Activated naive CD4-positive, alpha-beta T cell treated with anti-CD3 and anti-CD28 coated beads, Interleukin-2, amount 50 U/mL, for 24 hours (primary cell): Measurements from ENCODE around the gene PDIA3.

Experiments used
- H3K27ac Mint-ChIP-seq: one replicate; pipeline ENCODE4 v1.8.0; 2021; ENCODE audit warnings: mild to moderate bottlenecking, mixed read lengths
- H3K27me3 Mint-ChIP-seq: one replicate; pipeline ENCODE4 v1.8.0; 2021; ENCODE audit warnings: mixed read lengths
- H3K36me3 Mint-ChIP-seq: one replicate; pipeline ENCODE4 v1.8.0; 2021; ENCODE audit warnings: mixed read lengths
- H3K4me1 Mint-ChIP-seq: one replicate; pipeline ENCODE4 v1.8.0; 2021; ENCODE audit warnings: mixed read lengths
- H3K4me3 Mint-ChIP-seq: one replicate; pipeline ENCODE4 v1.8.0; 2021; ENCODE audit warnings: mild to moderate bottlenecking, mixed read lengths
- H3K9me3 Mint-ChIP-seq: one replicate; pipeline ENCODE4 v1.8.0; 2021; ENCODE audit warnings: mixed read lengths

The PDIA3 gene

DNA sequence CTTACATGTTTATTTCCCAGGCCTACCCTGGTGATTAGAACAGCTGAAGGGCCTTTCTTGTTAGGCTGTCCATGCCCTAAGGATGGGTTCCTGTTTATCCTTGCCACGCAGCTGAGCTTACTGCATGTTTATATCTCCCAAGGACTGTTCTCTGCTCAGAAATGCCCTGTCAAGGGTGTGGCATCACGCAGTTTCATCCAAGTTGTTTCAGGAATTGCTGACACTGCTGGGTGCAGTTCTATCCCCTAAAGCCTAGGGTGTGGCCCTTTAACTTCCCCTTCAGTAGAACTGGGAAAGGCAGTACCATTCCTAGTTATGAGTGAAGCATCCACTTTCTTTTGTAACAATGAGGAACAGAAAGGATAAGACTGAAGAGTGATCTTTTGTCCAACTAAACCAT is 25.6 kb downstream of the PDIA3 start:
- Mint-ChIP-seq H3K27ac (no peak overlapping the region), H3K4me3 (no peak overlapping the region), H3K27me3 (no peaks in the 10 kb centered on the region), H3K9me3 (no peaks in the 10 kb centered on the region), H3K36me3 (peaks cover 14% of the 10 kb centered on the region), H3K4me1 (no peaks in the 10 kb centered on the region)

DNA sequence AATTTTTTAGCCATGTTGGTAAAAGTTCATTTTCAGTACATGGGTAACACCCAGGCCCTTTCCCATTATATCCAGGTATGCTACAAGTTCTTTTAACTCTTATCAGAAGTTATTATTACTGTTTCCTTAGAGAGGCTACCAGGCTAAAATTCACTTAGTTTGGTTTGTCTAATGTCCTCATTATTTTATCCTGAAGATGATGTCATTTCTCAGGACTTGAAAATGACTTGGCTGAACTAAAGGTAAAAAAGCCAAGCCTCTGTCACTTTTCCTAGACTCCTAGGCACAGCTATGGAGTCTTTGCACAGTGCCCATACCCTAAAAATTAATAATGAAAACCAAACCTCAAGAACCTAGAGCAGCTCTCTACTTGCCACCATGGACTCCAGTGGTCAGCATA is 26.4 kb downstream of the PDIA3 start:
- H3K4me3 Mint-ChIP-seq: no peak overlapping the region
- H3K27me3 Mint-ChIP-seq: no peaks in the 10 kb centered on the region
- H3K4me1 Mint-ChIP-seq: peaks cover 7% of the 10 kb centered on the region
- no peaks in the 10 kb centered on the region for H3K9me3 Mint-ChIP-seq
- no peak overlapping the region for H3K27ac Mint-ChIP-seq
- peaks cover 14% of the 10 kb centered on the region for H3K36me3 Mint-ChIP-seq

DNA sequence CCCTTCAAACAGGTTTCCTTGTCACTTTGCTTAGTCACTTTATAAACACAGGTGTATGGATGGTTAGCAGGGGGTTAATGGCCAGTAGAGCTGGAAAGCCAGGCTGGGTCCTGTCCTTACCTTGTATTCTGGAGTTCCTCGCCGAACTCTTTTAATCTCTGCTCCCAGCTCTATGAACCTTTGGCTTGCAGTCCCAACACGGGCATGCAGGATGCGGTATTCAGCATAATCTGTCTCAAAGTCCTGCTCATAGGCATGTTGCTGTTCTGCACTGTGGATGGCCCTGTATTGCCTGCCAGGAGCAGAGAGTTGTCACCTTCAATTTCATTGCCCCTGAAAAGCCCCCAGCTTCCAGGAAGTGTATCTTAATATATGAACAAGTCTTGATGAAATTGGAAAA is 27.8 kb downstream of the PDIA3 start:
- H3K36me3 Mint-ChIP-seq: peaks cover 12% of the 10 kb centered on the region
- H3K27ac Mint-ChIP-seq: peak overlapping the region; percentile 23
- peaks cover 12% of the 10 kb centered on the region for H3K4me1 Mint-ChIP-seq
- H3K27me3 Mint-ChIP-seq: no peaks in the 10 kb centered on the region
- no peak overlapping the region for H3K4me3 Mint-ChIP-seq
- H3K9me3 Mint-ChIP-seq: no peaks in the 10 kb centered on the region

DNA sequence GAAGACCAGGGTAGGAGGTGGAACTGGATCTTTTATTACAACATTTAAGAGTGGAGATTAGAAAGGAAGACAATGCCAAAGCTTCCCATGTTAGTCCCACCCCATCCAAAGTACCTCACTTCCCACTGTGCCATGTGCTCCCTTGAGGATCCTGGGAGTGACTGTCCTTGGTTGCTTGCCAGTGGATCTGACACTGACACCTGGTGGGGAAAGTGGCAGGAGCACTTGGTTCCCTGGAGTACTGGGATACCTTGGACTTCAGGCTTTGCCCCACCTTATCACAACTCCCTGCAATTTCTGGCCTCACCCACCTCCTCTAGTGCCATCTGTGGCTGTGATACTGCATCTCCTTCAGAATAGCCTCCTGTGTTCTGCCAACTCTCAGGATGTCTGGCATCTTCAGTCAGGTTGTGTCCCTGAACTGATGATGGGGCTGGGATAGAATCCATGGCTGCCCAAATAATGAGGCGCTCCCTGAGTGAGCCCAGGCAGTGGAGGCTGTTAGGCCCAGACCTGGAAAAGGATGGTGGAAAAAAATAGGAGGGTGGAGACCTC is 29.2 kb downstream of the PDIA3 start:
- Mint-ChIP-seq H3K9me3 (no peaks in the 10 kb centered on the region), H3K4me1 (peaks cover 20% of the 10 kb centered on the region), H3K27ac (peak overlapping the region; percentile 17), H3K36me3 (peaks cover 3% of the 10 kb centered on the region), H3K4me3 (no peak overlapping the region), H3K27me3 (no peaks in the 10 kb centered on the region)

DNA sequence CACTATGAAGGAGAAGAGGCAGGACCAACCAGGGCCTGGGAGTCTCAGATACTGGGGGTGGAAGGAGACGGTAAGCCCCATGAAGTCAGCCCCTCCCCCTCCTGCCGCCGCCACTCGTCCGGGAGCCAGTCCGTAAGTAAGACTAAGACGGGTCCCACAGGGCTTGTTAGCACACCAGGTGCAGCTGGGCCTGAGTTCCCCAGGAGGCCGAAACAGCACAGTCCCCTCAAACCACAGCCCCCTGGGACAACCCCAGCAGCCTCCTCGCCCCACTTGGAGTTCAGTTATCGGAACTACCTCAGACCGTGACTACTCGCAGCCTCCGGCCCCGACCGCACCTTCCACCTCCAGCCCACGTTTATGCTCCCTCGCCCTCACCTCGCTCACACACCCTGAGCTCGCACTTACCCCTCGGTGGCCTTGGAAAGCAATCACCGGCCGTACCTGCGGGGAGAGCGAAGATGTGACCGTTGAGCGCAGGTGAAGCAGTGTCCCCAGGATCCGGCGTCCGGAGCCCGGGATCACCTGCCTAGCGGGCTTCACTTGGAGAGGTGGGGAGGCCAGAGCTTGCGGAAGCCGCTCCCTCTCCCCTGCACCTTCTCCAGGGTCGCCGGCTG is 30.0 kb downstream of the PDIA3 start:
- no peaks in the 10 kb centered on the region for H3K9me3 Mint-ChIP-seq
- peaks cover 21% of the 10 kb centered on the region for H3K4me1 Mint-ChIP-seq
- no peaks in the 10 kb centered on the region for H3K27me3 Mint-ChIP-seq
- no peak overlapping the region for H3K27ac Mint-ChIP-seq
- H3K36me3 Mint-ChIP-seq: no peaks in the 10 kb centered on the region
- peak overlapping the region; percentile 90 for H3K4me3 Mint-ChIP-seq

DNA sequence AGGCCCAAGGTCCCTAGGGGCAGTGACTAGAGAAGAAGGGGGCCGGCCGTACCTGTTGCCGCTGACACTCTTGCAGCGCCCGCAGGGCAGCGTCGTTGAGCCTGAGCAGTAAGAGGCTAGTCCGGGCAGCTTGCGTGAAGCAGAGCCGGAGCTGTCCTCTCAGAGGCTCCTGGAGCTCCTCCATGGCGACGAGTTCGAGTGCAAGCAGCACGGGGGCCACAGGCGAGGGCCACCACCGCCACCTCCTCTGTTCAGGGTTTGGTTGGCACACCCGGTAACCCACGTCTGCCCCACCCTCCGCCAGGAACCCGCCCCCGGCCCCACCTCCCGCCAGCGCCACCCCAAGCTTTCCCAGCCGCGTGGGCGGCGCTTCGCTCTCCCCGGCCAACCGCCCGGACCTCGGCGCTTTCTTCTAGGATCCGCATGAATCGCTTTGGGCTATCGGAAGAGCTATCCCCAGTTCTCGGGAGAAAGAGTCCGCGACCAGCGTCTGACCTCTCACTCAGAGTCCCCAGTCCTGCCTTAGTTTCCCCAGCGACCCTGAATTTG is 30.6 kb downstream of the PDIA3 start, which contains the start of gene ELL3:
ELL3 (minus strand) TSS at position 249 of the 549 bp plus-strand sequence; CDS start at position 184, 65 bp downstream.
- H3K4me3 Mint-ChIP-seq: peak within 1 kb of the TSS; percentile 90
- peak within 1 kb of the TSS; percentile 89 for H3K27ac Mint-ChIP-seq
- H3K9me3 Mint-ChIP-seq: no peaks in the 10 kb centered on the region
- no peaks in the 10 kb centered on the region for H3K27me3 Mint-ChIP-seq
- no peaks in the 10 kb centered on the region for H3K36me3 Mint-ChIP-seq
- H3K4me1 Mint-ChIP-seq: peaks cover 21% of the 10 kb centered on the region

DNA sequence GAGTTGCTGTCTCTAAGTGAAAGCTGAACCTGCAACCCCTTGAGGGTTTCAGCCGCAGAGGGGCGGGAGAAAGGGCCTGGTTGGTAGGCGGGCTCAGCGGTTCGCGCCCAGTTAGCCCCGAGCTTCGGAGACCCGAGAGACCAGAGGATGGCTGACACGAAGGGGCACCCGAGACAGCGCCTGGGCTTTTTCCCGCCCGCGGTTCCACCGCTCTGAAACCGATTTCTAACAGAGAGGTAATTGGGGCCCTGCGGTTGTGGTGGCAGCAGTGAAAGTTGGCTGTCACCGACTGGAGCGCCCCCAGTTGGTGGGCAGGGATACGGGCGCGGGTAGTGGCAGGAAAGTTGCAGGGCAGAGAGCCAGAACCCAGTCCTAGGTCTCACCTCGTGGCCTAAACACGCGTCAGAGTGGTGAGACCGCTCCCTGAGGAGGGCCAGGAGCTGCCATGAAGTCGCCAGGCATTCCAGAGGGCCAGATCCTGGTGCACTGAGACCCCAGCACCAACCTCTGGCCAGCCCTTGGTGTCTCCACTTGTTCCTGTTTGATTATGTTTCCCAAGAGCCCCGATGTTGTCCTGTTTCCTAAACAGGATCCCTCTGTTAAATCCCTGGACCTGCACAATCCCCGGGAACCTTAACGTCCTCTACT is 31.2 kb downstream of the PDIA3 start:
- H3K27ac Mint-ChIP-seq: peak overlapping the region; percentile 89
- H3K36me3 Mint-ChIP-seq: no peaks in the 10 kb centered on the region
- peak overlapping the region; percentile 90 for H3K4me3 Mint-ChIP-seq
- H3K9me3 Mint-ChIP-seq: no peaks in the 10 kb centered on the region
- peaks cover 21% of the 10 kb centered on the region for H3K4me1 Mint-ChIP-seq
- H3K27me3 Mint-ChIP-seq: no peaks in the 10 kb centered on the region

DNA sequence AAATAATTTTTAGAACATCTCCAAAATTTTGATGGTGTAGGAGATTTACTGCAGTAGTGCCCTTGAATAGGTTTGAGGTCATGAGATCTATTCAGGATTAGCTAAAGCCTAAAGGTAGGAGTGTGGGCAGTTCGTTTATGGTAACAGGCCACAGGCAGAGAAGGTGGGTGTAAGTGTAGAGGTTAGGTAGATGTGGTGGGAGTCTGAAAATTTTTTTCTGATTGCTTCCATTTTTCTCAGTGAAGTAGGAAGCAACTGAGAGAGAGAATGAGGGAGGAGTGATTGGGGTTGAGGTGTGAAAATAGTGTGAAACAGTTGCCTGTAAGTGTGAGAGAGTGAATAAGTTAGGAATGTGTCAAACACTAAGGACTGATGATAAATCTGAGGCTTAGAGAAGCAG is 32.8 kb downstream of the PDIA3 start:
- Mint-ChIP-seq H3K4me3 (peak overlapping the region; percentile 23), H3K27ac (peak overlapping the region; percentile 5), H3K9me3 (no peaks in the 10 kb centered on the region), H3K36me3 (no peaks in the 10 kb centered on the region), H3K4me1 (peaks cover 21% of the 10 kb centered on the region), H3K27me3 (no peaks in the 10 kb centered on the region)

DNA sequence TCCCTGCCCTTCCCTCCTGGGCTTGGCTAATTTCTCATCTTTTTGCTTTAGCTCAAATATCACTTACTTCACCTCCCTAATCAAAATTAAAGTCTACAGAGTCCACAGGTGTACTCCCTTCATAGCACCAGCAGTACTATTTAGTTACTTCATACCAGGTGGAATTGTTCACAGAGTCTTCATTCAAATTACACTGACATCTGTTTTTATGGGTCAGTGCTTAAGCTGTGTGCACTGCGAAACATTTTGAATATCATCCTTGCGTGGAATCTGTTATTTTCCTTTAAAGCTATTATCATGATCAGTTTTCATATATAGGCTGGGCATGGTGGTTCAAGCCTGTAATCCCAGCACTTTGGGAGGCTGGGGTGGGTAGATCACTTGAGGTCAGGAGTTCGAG is 43.2 kb downstream of the PDIA3 start:
- Mint-ChIP-seq H3K27ac (no peak overlapping the region), H3K9me3 (no peaks in the 10 kb centered on the region), H3K4me3 (no peak overlapping the region), H3K27me3 (no peaks in the 10 kb centered on the region), H3K4me1 (peaks cover 17% of the 10 kb centered on the region), H3K36me3 (peaks cover 7% of the 10 kb centered on the region)

DNA sequence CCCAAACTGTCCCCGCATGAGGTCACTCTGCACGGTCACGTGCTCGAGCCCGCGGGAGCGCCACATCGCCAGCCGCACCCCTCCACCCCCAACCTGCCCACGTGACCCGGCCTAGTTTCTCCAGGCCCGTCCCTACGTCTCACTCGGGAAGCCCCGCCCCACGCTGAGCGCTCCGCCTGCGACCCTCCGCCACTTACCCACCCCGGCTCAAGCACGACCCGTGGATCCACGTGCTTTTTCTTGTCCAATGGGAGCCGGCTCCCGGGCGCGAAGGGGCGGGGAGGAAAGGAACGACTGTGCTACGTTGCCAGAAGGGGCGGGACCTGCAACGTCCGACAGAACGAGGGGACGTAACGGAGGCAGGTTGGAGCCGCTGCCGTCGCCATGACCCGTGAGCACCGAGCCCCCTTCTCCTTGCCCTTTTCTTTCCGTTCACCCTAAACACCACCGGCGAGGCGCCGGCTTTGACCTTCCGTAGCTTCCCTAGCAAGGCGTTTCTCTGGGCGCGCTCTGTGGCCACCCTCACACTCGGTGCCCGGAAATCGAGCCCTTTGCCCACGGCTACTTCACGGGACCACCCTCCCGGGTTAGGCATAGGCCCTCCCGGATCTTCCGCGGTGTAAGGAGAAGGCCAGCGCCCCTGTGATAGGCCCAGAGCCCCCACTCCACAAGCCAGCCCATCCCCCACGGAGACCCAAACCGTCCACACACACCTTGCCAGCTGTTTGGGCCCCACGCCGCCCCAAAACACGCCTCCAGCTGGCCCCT is 45.9 kb downstream of the PDIA3 start, which contains the start of gene SERF2:
SERF2 (plus strand) TSS at position 328 of the 768 bp plus-strand sequence; CDS start at position 385, 57 bp downstream.
- no peaks in the 10 kb centered on the region for H3K27me3 Mint-ChIP-seq
- peak within 1 kb of the TSS; percentile 96 for H3K27ac Mint-ChIP-seq
- H3K4me1 Mint-ChIP-seq: peaks cover 43% of the 10 kb centered on the region
- peaks cover 19% of the 10 kb centered on the region for H3K36me3 Mint-ChIP-seq
- H3K4me3 Mint-ChIP-seq: peak within 1 kb of the TSS; percentile 97
- H3K9me3 Mint-ChIP-seq: no peaks in the 10 kb centered on the region

DNA sequence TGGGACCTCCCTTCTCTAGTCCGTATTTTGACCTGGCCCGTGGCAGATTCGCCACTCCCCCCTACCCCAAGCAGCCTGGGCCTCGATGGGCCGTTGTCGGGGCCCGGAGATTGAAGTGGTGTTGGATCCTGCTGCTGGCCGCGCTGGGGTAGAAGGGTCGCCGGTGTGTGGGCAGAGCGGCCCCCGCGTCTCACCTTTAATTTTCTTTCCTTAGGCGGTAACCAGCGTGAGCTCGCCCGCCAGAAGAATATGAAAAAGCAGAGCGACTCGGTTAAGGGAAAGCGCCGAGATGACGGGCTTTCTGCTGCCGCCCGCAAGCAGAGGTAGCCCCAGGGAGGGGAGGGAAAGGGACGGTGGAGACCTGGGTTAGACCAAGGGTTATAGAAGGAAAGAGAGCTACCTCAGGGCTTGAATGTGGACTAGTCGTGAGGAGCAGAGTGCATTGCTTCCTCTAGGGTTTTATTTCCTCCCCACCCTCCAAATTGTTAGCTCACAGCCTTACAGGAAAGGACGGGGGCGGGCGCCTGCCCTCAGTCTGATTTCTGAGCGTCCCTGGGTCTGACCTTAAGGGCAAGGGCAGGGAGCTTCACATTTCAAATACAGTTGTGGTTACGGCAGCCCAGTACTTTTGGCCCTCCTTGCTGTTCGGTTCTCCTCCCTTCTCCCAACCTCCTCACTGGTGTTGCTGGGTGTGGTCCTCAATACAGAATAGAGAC is 46.7 kb downstream of the PDIA3 start:
- H3K4me1 Mint-ChIP-seq: peaks cover 47% of the 10 kb centered on the region
- peaks cover 19% of the 10 kb centered on the region for H3K36me3 Mint-ChIP-seq

DNA sequence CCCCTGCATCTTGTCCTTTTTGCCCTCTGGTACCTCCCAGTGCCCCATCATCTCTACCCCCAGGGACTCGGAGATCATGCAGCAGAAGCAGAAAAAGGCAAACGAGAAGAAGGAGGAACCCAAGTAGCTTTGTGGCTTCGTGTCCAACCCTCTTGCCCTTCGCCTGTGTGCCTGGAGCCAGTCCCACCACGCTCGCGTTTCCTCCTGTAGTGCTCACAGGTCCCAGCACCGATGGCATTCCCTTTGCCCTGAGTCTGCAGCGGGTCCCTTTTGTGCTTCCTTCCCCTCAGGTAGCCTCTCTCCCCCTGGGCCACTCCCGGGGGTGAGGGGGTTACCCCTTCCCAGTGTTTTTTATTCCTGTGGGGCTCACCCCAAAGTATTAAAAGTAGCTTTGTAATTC is 47.4 kb downstream of the PDIA3 start:
- Mint-ChIP-seq H3K9me3 (no peaks in the 10 kb centered on the region), H3K4me1 (peaks cover 53% of the 10 kb centered on the region), H3K27ac (peak overlapping the region; percentile 96), H3K4me3 (peak overlapping the region; percentile 97), H3K27me3 (no peaks in the 10 kb centered on the region), H3K36me3 (peaks cover 21% of the 10 kb centered on the region)

More for the DNA sequence above, 46.7 kb downstream of the PDIA3 start:
- Mint-ChIP-seq H3K27ac (peak overlapping the region; percentile 96), H3K9me3 (no peaks in the 10 kb centered on the region), H3K4me3 (peak overlapping the region; percentile 97), H3K27me3 (no peaks in the 10 kb centered on the region)

DNA sequence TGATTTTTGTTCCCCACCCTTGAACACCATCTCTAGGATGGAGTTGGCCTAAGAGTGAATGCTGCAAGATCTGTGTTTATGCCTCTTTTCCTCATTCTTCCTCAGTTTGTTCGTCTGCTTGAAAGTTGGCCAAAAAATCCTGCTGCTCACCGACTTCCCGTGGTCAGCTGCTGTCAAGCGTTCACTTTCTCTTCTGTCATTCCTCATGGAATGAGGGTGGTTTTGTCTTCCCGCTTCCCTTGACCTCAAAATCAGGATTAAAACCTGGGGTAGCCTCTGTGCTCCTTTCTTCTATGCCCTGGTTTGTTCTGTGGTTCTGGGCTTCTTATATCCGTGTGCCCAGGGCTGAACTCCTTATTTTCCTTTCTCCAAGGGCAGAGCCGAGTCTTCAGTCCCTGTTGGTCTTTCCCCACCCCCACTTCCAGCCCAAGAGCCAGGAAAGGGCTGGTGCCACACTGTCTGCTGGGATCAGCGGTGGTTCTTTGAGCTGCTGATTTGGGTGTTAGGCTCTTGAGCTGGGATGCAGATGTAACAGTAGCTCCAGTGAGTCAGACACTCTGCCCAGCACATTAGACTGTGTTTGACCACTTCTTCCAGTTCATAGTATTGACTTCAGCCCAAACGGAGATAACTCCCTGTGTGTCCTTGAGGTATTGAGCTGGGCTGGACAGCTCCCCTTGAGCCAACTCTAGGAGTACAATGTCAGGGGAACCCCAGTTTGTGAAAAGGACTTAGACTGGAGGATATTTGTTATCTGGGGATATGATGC is 48.2 kb downstream of the PDIA3 start:
- Mint-ChIP-seq H3K27ac (peak overlapping the region; percentile 76), H3K27me3 (no peaks in the 10 kb centered on the region), H3K9me3 (no peaks in the 10 kb centered on the region), H3K4me3 (peak overlapping the region; percentile 97), H3K36me3 (peaks cover 26% of the 10 kb centered on the region), H3K4me1 (peaks cover 59% of the 10 kb centered on the region)

DNA sequence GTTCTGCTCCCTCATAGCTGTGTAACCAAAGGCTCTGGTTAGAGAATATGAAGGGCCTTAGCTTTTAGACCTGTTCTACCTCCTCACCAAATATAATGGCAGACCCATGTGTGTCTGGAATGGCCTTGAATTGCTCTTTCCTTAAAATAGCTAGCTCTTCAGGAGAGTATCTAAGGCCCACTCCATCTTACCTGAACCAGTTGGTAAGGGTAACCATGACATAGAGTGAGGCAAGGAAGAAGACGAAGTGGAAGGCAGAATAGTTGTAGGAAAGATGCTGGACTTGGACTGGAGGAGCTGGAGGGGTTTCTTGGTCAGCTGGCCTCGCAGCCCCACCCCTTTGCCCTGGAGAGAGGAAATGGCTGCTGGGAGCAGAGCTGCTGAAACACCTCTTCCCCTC is 49.0 kb downstream of the PDIA3 start:
- Mint-ChIP-seq H3K27me3 (no peaks in the 10 kb centered on the region), H3K36me3 (peaks cover 34% of the 10 kb centered on the region), H3K4me1 (peaks cover 66% of the 10 kb centered on the region), H3K9me3 (no peaks in the 10 kb centered on the region), H3K4me3 (peak overlapping the region; percentile 23), H3K27ac (peak overlapping the region; percentile 61)
